ENCODE data around the gene THBD.

Gene THBD

GRCh38 chr20:23061734-23062561 is 12.5 kb upstream of the THBD start:
- Histone ChIP-seq H3K36me3 (ENCODE audit: insufficient read depth, low read length) (no peaks in the 10 kb centered on the region), H3K4me1 (ENCODE audit: control insufficient read depth, insufficient read depth, low read length, unreplicated experiment) (peaks cover 9% of the 10 kb centered on the region), H3K4me3 (ENCODE audit: low read depth, low read length) (no peak overlapping the region), H3K27ac (ENCODE audit: low read depth, low read length) (peak overlapping the region; percentile 17; the same call in 1 of the 2 replicates), H3K79me2 (ENCODE audit: control insufficient read depth, insufficient read depth, low read length, unreplicated experiment) (no peaks in the 10 kb centered on the region), H2AFZ (ENCODE audit: low read length, unreplicated experiment) (peak overlapping the region; percentile 40), H3K27me3 (ENCODE audit: insufficient read depth, low read length) (no peaks in the 10 kb centered on the region)

- H3K27me3 ChIP-seq (ENCODE audit: insufficient read depth, low read length): no peaks in the 10 kb centered on the region
- H3K27ac ChIP-seq (ENCODE audit: low read depth, low read length): peak overlapping the region; percentile 17; the same call in 1 of the 2 replicates
- H3K79me2 ChIP-seq (ENCODE audit: control insufficient read depth, insufficient read depth, low read length, unreplicated experiment): no peaks in the 10 kb centered on the region
- no peak overlapping the region for H3K4me3 ChIP-seq (ENCODE audit: low read depth, low read length)
- H3K36me3 ChIP-seq (ENCODE audit: insufficient read depth, low read length): no peaks in the 10 kb centered on the region
- H2AFZ ChIP-seq (ENCODE audit: low read length, unreplicated experiment): peak overlapping the region; percentile 40
- peaks cover 9% of the 10 kb centered on the region for H3K4me1 ChIP-seq (ENCODE audit: control insufficient read depth, insufficient read depth, low read length, unreplicated experiment)
Measured at GRCh38 chr20:23061262-23061661, 11.8 kb upstream of the THBD start.

GRCh38 chr20:23060629-23061028 is 11.2 kb upstream of the THBD start:
- no peaks in the 10 kb centered on the region for H3K27me3 ChIP-seq (ENCODE audit: insufficient read depth, low read length)
- no peaks in the 10 kb centered on the region for H3K36me3 ChIP-seq (ENCODE audit: insufficient read depth, low read length)
- peaks cover 9% of the 10 kb centered on the region for H3K4me1 ChIP-seq (ENCODE audit: control insufficient read depth, insufficient read depth, low read length, unreplicated experiment)
- H3K79me2 ChIP-seq (ENCODE audit: control insufficient read depth, insufficient read depth, low read length, unreplicated experiment): no peaks in the 10 kb centered on the region
- H2AFZ ChIP-seq (ENCODE audit: low read length, unreplicated experiment): no peak overlapping the region
- no peak overlapping the region for H3K4me3 ChIP-seq (ENCODE audit: low read depth, low read length)
- no peak overlapping the region for H3K27ac ChIP-seq (ENCODE audit: low read depth, low read length)

GRCh38 chr20:23059846-23060245 is 10.4 kb upstream of the THBD start:
- Histone ChIP-seq H3K79me2 (ENCODE audit: control insufficient read depth, insufficient read depth, low read length, unreplicated experiment) (no peaks in the 10 kb centered on the region), H3K27ac (ENCODE audit: low read depth, low read length) (no peak overlapping the region), H3K4me1 (ENCODE audit: control insufficient read depth, insufficient read depth, low read length, unreplicated experiment) (peaks cover 9% of the 10 kb centered on the region), H3K4me3 (ENCODE audit: low read depth, low read length) (no peak overlapping the region), H2AFZ (ENCODE audit: low read length, unreplicated experiment) (no peak overlapping the region), H3K36me3 (ENCODE audit: insufficient read depth, low read length) (no peaks in the 10 kb centered on the region), H3K27me3 (ENCODE audit: insufficient read depth, low read length) (no peaks in the 10 kb centered on the region)

- Histone ChIP-seq H3K36me3 (ENCODE audit: insufficient read depth, low read length) (no peaks in the 10 kb centered on the region), H3K4me3 (ENCODE audit: low read depth, low read length) (no peak overlapping the region), H2AFZ (ENCODE audit: low read length, unreplicated experiment) (no peak overlapping the region), H3K27ac (ENCODE audit: low read depth, low read length) (no peak overlapping the region), H3K79me2 (ENCODE audit: control insufficient read depth, insufficient read depth, low read length, unreplicated experiment) (no peaks in the 10 kb centered on the region), H3K27me3 (ENCODE audit: insufficient read depth, low read length) (no peaks in the 10 kb centered on the region), H3K4me1 (ENCODE audit: control insufficient read depth, insufficient read depth, low read length, unreplicated experiment) (peaks cover 9% of the 10 kb centered on the region)
Measured at GRCh38 chr20:23059001-23059400, 9.5 kb upstream of the THBD start.

GRCh38 chr20:23058240-23058639 is 8.8 kb upstream of the THBD start:
- no peak overlapping the region for H3K27ac ChIP-seq (ENCODE audit: low read depth, low read length)
- H3K36me3 ChIP-seq (ENCODE audit: insufficient read depth, low read length): no peaks in the 10 kb centered on the region
- peaks cover 9% of the 10 kb centered on the region for H3K4me1 ChIP-seq (ENCODE audit: control insufficient read depth, insufficient read depth, low read length, unreplicated experiment)
- H3K27me3 ChIP-seq (ENCODE audit: insufficient read depth, low read length): no peaks in the 10 kb centered on the region
- H2AFZ ChIP-seq (ENCODE audit: low read length, unreplicated experiment): no peak overlapping the region
- no peak overlapping the region for H3K4me3 ChIP-seq (ENCODE audit: low read depth, low read length)
- H3K79me2 ChIP-seq (ENCODE audit: control insufficient read depth, insufficient read depth, low read length, unreplicated experiment): no peaks in the 10 kb centered on the region

GRCh38 chr20:23052904-23053303 is 3.4 kb upstream of the THBD start:
- Histone ChIP-seq H3K79me2 (ENCODE audit: control insufficient read depth, insufficient read depth, low read length, unreplicated experiment) (no peaks in the 10 kb centered on the region), H3K27ac (ENCODE audit: low read depth, low read length) (no peak overlapping the region), H3K27me3 (ENCODE audit: insufficient read depth, low read length) (peaks cover 10% of the 10 kb centered on the region), H3K4me1 (ENCODE audit: control insufficient read depth, insufficient read depth, low read length, unreplicated experiment) (peaks cover 5% of the 10 kb centered on the region), H2AFZ (ENCODE audit: low read length, unreplicated experiment) (no peak overlapping the region), H3K36me3 (ENCODE audit: insufficient read depth, low read length) (no peaks in the 10 kb centered on the region), H3K4me3 (ENCODE audit: low read depth, low read length) (no peak overlapping the region)

- Histone ChIP-seq H3K4me3 (ENCODE audit: low read depth, low read length) (peak overlapping the region; percentile 79), H2AFZ (ENCODE audit: low read length, unreplicated experiment) (peak overlapping the region; percentile 49), H3K27ac (ENCODE audit: low read depth, low read length) (peak overlapping the region; percentile 60; the same call in 1 of the 2 replicates), H3K36me3 (ENCODE audit: insufficient read depth, low read length) (no peaks in the 10 kb centered on the region), H3K79me2 (ENCODE audit: control insufficient read depth, insufficient read depth, low read length, unreplicated experiment) (no peaks in the 10 kb centered on the region), H3K4me1 (ENCODE audit: control insufficient read depth, insufficient read depth, low read length, unreplicated experiment) (peaks cover 9% of the 10 kb centered on the region), H3K27me3 (ENCODE audit: insufficient read depth, low read length) (peaks cover 23% of the 10 kb centered on the region)
Measured at GRCh38 chr20:23050847-23051627, 1.6 kb upstream of the THBD start.

GRCh38 chr20:23050076-23050838 is 785 bp upstream of the THBD start:
- Histone ChIP-seq H2AFZ (ENCODE audit: low read length, unreplicated experiment) (peak overlapping the region; percentile 43), H3K27ac (ENCODE audit: low read depth, low read length) (peak overlapping the region; percentile 60; the same call in 1 of the 2 replicates), H3K4me3 (ENCODE audit: low read depth, low read length) (peak overlapping the region; percentile 79), H3K36me3 (ENCODE audit: insufficient read depth, low read length) (no peaks in the 10 kb centered on the region), H3K27me3 (ENCODE audit: insufficient read depth, low read length) (peaks cover 23% of the 10 kb centered on the region), H3K4me1 (ENCODE audit: control insufficient read depth, insufficient read depth, low read length, unreplicated experiment) (peaks cover 9% of the 10 kb centered on the region), H3K79me2 (ENCODE audit: control insufficient read depth, insufficient read depth, low read length, unreplicated experiment) (no peaks in the 10 kb centered on the region)
